Subcutaneous abdominal adipose tissue (tissue), 5 donors: ENCODE data around the gene SLC15A4.

ENCODE experiments used
- H3K27ac ChIP-seq: one replicate; pipeline ENCODE4 v1.7.0; 2013; ENCODE audit warnings: low read depth, mild to moderate bottlenecking, inconsistent platforms, low read length, moderate library complexity
- H3K27me3 ChIP-seq, 5 donors: one replicate each; pipeline ENCODE4 v1.7.0; 2013; ENCODE audit warnings: low read length in 5 of 5, inconsistent platforms in 1 of 5; ENCODE audit not compliant: control insufficient read depth in 5 of 5, insufficient read depth in 4 of 5
- H3K36me3 ChIP-seq, 5 donors: one replicate each; pipeline ENCODE4 v1.7.0; 2013; ENCODE audit warnings: low read length in 5 of 5; ENCODE audit not compliant: control insufficient read depth in 5 of 5, insufficient read depth in 5 of 5
- H3K4me1 ChIP-seq, 5 donors: one replicate each; pipeline ENCODE4 v1.7.0; 2013; ENCODE audit warnings: low read length in 5 of 5, mild to moderate bottlenecking in 3 of 5, moderate library complexity in 1 of 5; ENCODE audit not compliant: control insufficient read depth in 5 of 5, insufficient read depth in 5 of 5
- H3K4me3 ChIP-seq, 5 donors: one replicate each; pipeline ENCODE4 v1.7.0; 2013; ENCODE audit warnings: low read length in 5 of 5, low read depth in 1 of 5
- H3K9ac ChIP-seq, 5 donors: one replicate each; pipeline ENCODE4 v1.7.0; 2013; ENCODE audit warnings: low read length in 5 of 5, mild to moderate bottlenecking in 4 of 5, moderate library complexity in 3 of 5
- H3K9me3 ChIP-seq, 5 donors: one replicate each; pipeline ENCODE4 v1.7.0; 2013; ENCODE audit warnings: low read length in 5 of 5; ENCODE audit not compliant: control insufficient read depth in 5 of 5
- donor health status: healthy.
- donor health status: healthy.
- donor health status: healthy.
- donor health status: healthy.
- donor health status: healthy.

The SLC15A4 gene

GRCh38 chr12:128795530-128796361, 28.0 kb downstream of the SLC15A4 start:
- H3K9me3 ChIP-seq = no peaks in the 10 kb centered on the region
- no peak overlapping the region for H3K9ac ChIP-seq
- no peaks in the 10 kb centered on the region for H3K27me3 ChIP-seq
- peaks cover 12 to 92% (median 86%) of the 10 kb centered on the region in 5 donors for H3K36me3 ChIP-seq
- no peak overlapping the region for H3K27ac ChIP-seq
- H3K4me3 ChIP-seq = no peak overlapping the region
- peaks cover 0 to 21% (median 12%) of the 10 kb centered on the region in 5 donors for H3K4me1 ChIP-seq

DNA sequence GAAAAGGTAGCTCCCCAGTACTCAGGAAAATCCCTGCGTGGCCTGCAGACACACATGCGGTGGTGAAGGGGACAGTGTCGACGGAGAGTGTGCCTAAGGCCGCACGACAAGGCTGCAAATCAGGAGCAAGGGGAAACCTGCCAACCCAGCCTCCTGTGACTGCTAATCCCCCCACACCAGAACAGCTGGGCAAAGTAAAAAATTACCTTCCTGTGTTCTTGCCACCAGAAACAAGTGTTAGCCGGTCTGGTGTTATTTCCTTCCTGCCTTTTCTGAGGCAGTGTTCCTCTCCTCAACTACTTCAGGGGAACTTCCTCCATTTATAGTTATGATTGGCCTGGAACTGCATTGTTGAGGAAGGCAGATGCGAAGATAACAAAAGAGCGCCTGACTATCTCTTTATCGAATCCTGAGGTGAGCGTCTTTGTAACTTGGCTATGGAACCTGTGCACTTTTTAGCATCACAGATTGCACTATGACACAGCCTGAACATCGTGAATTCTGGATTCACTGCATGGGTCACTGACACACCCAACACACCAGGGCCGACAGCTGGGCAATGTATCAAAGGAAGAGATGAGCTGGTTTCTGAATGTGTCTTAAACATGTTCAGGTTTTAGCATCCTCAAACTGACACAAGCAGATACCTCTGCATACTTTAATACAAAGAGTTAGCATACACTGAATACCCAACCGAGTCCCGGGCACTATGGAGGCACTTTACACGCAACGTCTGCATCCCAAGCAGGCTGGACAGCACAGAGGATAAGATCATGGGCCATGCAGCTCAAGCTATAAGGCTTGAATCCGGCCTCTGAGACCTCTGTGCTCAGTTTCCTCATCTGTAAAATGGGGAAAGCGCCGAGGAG, 28.9 kb downstream of the SLC15A4 start:
- Histone ChIP-seq H3K36me3 (peaks cover 12 to 83% (median 81%) of the 10 kb centered on the region in 5 donors), H3K27ac (no peak overlapping the region), H3K27me3 (no peaks in the 10 kb centered on the region)

DNA sequence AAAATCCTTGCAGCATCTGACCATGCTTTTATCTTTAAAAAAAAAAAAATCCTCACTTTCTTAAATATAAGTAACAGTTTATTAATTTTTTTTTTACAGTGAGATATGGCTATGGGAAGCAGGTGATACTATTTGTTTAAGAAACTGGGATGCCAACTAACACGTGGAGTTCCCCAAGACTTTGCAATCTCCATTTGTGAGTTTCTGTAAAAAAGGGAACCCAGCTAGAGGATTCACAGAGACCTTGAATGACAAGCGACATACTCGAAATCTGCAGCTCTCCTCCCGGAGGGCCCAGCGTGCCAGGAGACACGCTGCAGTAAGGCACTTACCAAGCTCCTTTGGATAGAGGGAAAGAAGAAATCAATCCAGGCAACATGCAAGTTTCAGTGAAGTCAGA, 30.1 kb downstream of the SLC15A4 start:
- Histone ChIP-seq H3K4me3 (no peak overlapping the region), H3K36me3 (peaks cover 9 to 72% (median 71%) of the 10 kb centered on the region in 5 donors), H3K9me3 (no peaks in the 10 kb centered on the region), H3K27me3 (no peaks in the 10 kb centered on the region), H3K9ac (no peak overlapping the region), H3K4me1 (peaks cover 0 to 21% (median 12%) of the 10 kb centered on the region in 5 donors), H3K27ac (no peak overlapping the region)

More for the DNA sequence above, 28.9 kb downstream of the SLC15A4 start:
- peaks cover 0 to 21% (median 12%) of the 10 kb centered on the region in 5 donors for H3K4me1 ChIP-seq
- no peaks in the 10 kb centered on the region for H3K9me3 ChIP-seq
- H3K9ac ChIP-seq = peak overlapping the region in 1 of 5 donors; percentile 48
- H3K4me3 ChIP-seq = no peak overlapping the region

- H3K4me1 ChIP-seq = peaks cover 0 to 21% (median 12%) of the 10 kb centered on the region in 5 donors
- H3K4me3 ChIP-seq = no peak overlapping the region
- no peak overlapping the region for H3K9ac ChIP-seq
- H3K36me3 ChIP-seq = peaks cover 6 to 64% (median 63%) of the 10 kb centered on the region in 5 donors
- no peak overlapping the region for H3K27ac ChIP-seq
- H3K27me3 ChIP-seq = no peaks in the 10 kb centered on the region
- H3K9me3 ChIP-seq = no peaks in the 10 kb centered on the region
Measured at GRCh38 chr12:128792881-128793280, 30.9 kb downstream of the SLC15A4 start.

GRCh38 chr12:128792398-128792797, 31.4 kb downstream of the SLC15A4 start:
- Histone ChIP-seq H3K4me1 (peaks cover 0 to 21% (median 12%) of the 10 kb centered on the region in 5 donors), H3K36me3 (peaks cover 6 to 59% (median 58%) of the 10 kb centered on the region in 5 donors), H3K27ac (no peak overlapping the region), H3K9me3 (no peaks in the 10 kb centered on the region), H3K27me3 (no peaks in the 10 kb centered on the region), H3K4me3 (no peak overlapping the region), H3K9ac (no peak overlapping the region)

GRCh38 chr12:128791395-128792322, 32.1 kb downstream of the SLC15A4 start:
- H3K36me3 ChIP-seq = peaks cover 6 to 52% (median 51%) of the 10 kb centered on the region in 5 donors
- H3K27ac ChIP-seq = no peak overlapping the region

GRCh38 chr12:128790653-128791373, 32.9 kb downstream of the SLC15A4 start:
- peaks cover 0 to 21% (median 11%) of the 10 kb centered on the region in 5 donors for H3K4me1 ChIP-seq
- no peak overlapping the region for H3K9ac ChIP-seq
- peaks cover 6 to 49% (median 47%) of the 10 kb centered on the region in 5 donors for H3K36me3 ChIP-seq
- no peak overlapping the region for H3K4me3 ChIP-seq
- H3K27ac ChIP-seq = no peak overlapping the region
- no peaks in the 10 kb centered on the region for H3K27me3 ChIP-seq
- H3K9me3 ChIP-seq = no peaks in the 10 kb centered on the region

More at GRCh38 chr12:128791395-128792322, 32.1 kb downstream of the SLC15A4 start:
- no peaks in the 10 kb centered on the region for H3K27me3 ChIP-seq
- no peaks in the 10 kb centered on the region for H3K9me3 ChIP-seq
- H3K4me3 ChIP-seq = no peak overlapping the region
- H3K4me1 ChIP-seq = peaks cover 0 to 21% (median 12%) of the 10 kb centered on the region in 5 donors
- H3K9ac ChIP-seq = no peak overlapping the region

GRCh38 chr12:128790221-128790620, 33.5 kb downstream of the SLC15A4 start:
- Histone ChIP-seq H3K27ac (no peak overlapping the region), H3K4me1 (peaks cover 0 to 15% (median 5%) of the 10 kb centered on the region in 5 donors), H3K36me3 (peaks cover 6 to 43% (median 41%) of the 10 kb centered on the region in 5 donors), H3K4me3 (no peak overlapping the region), H3K9ac (no peak overlapping the region), H3K9me3 (no peaks in the 10 kb centered on the region), H3K27me3 (peaks cover 0 to under 1% (median 0%) of the 10 kb centered on the region in 5 donors)
